ENCODE data around the gene GPBP1L1.
"Not testable (repeated sequence)": the region's sequence is repeated elsewhere in the genome, so short reads cannot be mapped to it uniquely, and the experiment has no call there.

Gene GPBP1L1

DNA sequence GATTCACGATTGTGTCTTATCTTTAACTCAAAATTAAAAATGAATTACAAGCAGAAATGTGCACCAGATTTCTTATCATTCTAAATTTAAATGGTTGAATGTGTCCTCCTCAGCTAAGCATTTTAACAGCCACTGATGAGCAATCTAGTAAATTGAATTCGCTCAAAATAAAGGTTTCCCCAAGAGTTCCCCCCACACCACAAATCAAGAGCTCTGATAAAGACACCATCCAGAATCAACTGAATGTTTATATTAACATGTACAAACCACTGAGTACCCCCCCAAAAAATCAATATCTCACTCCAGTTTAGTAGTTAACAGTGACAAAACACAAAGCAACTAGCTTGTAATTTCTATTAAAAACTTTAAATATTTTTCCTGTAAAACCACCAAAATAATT, 1.9 kb downstream of the GPBP1L1 start:
- DNase-seq (ENCODE audit: extremely low read depth in 1 of 2, low read depth in 1 of 2) = no peak

DNA sequence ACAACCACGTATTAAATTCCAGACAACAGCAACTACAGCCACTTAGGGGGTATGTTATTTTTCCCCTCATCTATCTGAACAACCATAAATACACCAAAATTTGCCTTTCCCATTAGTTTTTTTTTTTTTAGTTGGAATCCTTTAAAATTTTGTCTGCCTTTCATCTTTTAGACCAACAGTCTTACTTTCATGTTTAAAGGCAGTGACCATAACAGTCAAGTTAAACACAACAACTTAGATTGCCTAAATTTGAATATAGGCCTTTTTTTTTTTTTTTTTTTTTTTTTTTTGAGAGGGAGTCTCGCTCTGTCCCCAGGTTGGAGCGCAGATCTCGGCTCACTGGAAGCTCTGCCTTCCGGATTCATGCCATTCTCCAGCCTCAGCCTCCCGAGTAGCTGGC, 3.4 kb downstream of the GPBP1L1 start:
- DNase-seq (ENCODE audit: extremely low read depth in 1 of 2, low read depth in 1 of 2) = no peak

DNA sequence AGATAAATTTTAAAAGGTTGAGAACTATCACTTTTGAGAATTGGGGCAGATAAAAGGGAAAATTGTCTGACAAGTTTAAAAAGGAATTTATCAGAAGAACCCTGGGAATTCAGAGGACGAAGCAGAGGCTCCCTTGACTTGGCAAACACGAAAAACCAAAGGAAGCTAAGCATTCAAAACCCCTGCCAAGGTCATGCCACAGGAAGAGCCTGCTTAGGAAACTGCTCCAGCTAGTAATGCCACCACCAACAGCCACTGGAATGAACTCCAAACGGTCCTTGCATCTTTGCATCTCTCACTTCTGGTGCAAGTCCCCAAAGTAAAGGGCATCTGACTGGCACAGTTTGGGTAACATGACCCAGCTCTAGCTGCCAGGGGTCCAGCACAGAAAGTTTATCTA, 7.2 kb downstream of the GPBP1L1 start:
- no peak for DNase-seq (ENCODE audit: extremely low read depth in 1 of 2, low read depth in 1 of 2)

DNA sequence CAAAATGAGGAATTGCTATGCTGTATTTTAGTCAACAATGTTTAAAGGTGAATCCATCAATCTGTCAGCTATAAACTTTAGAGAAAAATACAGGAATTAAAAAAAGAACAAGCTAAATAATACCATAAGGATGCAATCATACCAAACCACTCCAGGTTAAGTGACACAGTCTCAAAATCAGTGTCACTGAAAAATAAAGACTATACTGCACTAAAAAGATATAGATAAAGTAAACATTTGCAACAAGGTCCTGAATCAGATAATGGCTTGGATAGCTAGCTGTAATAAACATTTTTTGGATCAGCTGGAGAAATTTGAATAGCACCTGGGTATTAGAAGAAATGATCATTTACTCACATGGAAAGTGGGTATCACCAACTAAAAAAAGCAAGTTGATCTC, 7.8 kb downstream of the GPBP1L1 start:
- DNase-seq (ENCODE audit: extremely low read depth in 1 of 2, low read depth in 1 of 2) = no peak

DNA sequence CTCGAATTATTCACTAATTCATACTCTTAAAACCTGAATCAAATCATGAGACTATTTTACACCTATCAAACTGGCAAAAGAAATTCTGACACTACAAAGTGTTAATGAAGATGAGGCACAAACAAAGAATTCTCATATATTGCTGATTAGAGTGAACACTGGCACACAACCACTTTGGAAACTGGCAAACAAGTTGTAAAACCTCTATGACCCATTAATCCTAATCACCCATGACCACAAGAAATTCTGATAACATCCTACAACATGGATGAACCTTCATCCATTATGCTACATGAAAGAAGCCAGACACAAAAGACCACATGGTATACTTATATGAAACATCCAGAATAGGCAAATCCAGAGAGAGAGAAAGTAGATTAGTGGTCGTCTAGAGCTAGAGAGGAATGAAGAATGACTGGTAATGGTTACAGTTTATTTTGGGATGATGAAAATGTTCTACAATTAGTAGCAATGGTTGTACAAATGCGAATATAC, 8.5 kb downstream of the GPBP1L1 start:
- DNase-seq (ENCODE audit: extremely low read depth in 1 of 2, low read depth in 1 of 2) = no peak

DNA sequence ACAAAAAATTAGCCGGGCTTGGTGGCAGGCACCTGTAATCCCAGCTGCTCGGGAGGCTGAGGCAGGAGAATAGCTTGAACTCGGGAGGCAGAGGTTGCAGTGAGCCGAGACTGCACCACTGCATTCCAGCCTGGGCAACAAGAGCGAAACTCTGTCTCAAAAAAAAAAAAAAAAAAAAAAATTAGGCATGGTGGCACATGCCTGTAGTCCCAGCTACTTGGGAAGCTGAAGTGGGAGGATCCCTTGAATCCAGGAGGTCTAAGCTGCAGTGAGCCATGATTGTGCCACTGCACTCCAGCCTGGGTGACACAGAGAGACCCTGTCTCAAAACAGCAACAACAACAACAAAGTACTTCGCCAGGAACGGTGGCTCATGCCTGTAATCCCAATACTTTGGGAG, 9.8 kb downstream of the GPBP1L1 start:
- DNase-seq (ENCODE audit: extremely low read depth in 1 of 2, low read depth in 1 of 2) = not testable (repeated sequence)

DNA sequence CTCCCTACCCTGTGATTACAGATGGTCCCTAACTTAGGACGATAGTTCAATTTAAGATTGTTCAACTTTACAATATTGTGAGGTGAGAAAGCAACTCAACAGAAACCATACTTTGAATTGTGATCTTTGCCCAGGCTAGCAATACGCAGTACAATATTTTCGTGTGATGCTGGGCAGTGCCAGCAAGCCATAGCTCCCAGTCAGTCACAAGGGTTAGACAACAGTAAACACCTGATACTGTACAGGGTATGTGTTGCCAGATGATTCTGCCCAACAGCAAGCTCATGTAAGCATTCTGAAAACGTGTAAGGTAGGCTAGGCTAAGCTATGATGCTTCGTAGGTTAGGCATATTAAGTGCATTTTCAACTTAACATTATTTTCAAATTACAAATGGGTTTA, 11.9 kb downstream of the GPBP1L1 start:
- DNase-seq (ENCODE audit: extremely low read depth in 1 of 2, low read depth in 1 of 2) = no peak

DNA sequence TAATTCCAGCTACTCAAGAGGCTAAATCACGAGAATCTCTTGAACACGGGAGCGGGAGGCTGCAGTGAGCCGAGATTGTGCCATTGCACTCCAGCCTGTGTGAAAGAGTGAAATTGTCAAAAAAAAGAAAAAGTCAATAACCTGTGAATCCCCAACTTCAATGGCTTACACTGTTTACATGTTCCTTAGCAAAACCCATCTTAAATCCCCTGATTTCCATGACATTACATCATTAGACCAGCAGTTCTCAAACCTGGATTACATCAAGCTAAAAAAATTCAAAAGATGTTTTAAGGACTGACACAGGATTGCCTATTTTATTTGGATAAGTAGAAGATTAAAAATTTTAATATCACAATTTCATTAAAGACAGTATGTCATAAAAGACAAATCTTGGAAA, 12.4 kb downstream of the GPBP1L1 start:
- DNase-seq (ENCODE audit: extremely low read depth in 1 of 2, low read depth in 1 of 2) = no peak

DNA sequence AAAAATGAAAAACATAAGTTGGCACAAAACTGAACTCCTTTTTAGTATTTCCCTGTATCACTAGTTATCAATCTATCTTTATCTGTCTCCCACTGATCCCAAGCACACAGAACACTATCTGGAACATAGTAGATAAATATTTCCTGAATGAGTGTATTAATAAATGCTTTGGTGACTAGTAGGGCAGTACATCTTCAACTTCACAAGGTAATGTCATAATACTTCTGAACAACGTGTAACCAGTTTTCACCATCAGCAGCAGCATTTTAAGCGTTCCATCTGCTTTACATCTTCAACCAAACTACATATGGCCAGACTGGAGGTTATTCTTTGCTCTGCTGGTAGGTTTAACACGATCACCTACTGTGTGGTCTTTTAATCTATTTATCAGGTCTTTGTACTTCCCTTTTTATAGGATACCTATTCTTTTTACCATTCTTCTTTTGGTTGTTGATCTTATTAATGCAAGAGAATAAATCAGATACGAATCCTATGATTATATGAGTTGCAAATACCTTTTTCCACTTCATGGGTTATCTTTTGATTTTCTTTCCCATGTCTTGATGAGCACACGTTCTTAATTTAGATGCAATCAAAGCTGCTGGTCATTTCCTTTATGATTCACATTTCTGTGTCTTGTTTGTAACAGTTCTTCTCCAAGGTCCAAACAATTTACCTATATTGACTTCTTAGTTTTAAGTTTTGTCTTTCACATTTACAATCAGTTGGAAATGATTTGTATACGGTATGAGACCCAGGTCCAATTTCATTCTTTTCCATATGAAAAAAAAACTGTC, 16.3 kb downstream of the GPBP1L1 start:
- no peak for DNase-seq (ENCODE audit: extremely low read depth in 1 of 2, low read depth in 1 of 2)

DNA sequence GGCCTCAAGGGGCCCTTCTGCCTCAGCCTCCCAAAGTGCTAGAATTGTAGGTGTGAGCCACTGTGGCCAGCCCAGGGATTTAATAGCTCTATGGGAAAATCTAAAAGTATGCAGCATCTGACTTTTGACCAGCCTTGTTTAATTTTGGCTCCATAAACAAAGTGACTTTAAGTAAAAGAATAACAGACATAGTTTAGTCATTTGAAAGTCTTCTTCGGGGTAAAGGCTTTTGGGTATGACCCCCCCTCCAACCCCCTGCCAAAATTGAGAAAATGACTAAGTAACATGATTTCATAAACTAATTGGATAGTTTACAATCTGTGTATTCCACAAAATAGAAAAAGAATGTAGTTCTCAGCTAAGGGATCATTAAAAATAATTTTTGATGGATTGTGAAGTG, 17.0 kb downstream of the GPBP1L1 start:
- no peak for DNase-seq (ENCODE audit: extremely low read depth in 1 of 2, low read depth in 1 of 2)

DNA sequence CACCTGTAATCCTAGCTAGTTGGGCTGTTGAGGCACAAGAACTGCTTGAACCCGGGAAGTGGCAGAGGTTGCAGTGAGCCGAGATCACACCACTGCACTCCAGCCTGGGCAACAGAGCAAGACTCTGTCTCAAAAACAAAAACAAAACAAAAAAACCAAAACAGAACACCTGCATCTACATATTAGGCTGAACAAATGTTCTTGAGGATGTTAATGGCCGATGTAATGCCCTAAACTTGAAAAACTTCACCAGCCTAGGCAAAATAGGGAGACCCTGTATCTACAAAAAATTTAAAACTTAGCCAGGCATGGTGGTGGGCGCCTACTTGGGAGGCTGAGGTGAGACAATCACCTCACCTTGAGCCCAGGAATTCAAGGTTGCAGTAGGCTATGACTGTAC, 17.8 kb downstream of the GPBP1L1 start:
- no peak for DNase-seq (ENCODE audit: extremely low read depth in 1 of 2, low read depth in 1 of 2)

DNA sequence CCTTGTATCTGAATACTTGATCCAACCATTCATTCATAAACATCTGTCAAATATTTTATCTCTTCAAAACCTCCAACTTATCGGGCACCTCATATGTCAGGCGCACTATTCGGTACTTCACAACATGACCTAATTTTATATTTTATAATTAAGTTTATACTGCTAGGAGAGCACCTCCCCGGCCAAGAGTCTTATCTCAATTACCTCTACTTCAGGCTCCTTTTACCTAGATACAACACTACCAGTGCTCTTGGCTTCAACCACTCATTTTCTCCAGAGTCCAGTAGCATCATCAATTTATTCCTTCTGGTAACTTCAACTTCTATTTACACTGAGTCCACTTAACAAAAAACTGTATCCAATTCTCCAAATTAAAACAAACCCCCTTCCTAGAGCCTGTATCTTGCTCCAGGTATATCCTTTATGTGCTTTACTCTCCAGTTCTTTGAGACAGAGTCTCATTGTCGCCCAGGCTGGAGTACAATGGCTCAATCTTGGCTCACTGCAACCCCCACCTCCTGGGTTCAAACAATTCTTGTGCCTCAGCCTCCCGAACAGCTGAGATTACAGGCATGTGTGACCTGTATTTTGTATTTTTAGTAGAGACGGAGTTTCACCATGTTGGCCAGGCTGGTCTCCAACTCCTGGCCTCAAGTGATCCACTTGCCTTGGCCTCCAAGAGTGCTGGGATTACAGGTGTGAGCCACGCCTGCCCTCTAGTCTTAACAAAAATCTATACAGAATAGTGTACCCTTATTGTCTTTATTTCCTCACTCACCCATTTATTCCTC, 18.8 kb downstream of the GPBP1L1 start:
- no peak for DNase-seq (ENCODE audit: extremely low read depth in 1 of 2, low read depth in 1 of 2)

DNA sequence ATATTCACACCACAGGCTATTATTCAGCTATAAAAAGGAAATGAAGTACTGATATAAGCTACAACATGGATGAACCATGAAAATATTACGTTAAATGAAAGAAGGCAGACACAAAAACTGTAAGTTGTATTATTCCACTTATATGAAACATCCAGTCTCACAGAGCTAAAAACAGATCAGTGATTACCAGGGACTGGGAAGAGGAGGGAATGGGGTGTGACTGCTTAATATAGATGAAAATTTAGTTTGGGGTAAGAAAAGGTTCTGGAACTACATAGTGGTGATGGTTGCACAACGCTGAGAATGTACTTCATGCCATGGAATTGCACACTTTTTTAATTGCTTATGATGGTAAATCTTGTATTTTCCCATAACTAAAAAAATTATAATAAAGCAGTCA, 19.5 kb downstream of the GPBP1L1 start:
- DNase-seq (ENCODE audit: extremely low read depth in 1 of 2, low read depth in 1 of 2) = no peak

DNA sequence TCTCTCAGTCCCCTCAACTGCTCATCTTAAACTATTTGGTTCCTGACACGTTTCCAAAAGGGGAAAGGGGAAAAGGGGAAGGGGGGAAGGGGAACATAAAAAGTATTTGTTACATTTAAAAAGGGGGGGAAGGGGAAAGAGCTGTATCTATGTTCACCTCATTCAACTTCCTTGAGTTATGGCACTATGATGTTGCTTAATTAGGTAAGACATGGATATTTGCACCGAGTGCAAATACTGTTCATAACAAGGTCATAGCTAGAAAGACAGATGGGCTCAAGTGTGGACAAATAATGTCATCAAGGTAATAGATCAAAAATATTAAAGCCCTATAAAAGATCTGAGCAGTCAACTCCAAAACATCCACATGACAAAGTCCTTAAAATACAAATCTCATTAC, 26.0 kb downstream of the GPBP1L1 start:
- DNase-seq (ENCODE audit: extremely low read depth in 1 of 2, low read depth in 1 of 2) = no peak

DNA sequence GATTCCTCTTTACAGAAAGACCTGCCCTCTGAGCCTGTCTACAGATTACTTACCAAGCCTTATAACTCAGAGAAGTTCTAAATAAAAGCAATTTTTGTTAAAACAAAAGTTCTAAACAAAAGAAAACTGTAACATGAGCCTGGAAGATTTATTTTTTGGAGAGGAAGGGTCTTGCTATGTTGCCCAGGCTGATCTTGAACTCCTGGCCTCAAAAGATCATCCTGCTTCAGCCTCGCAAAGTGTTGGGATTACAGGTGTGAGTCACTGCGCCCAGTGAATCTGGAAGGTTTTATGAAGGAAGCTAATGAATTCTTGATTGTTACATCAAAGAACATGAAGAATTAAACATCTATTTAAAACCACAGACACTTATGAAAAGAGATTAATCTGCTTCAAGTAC, 27.1 kb downstream of the GPBP1L1 start:
- no peak for DNase-seq (ENCODE audit: extremely low read depth in 1 of 2, low read depth in 1 of 2)

DNA sequence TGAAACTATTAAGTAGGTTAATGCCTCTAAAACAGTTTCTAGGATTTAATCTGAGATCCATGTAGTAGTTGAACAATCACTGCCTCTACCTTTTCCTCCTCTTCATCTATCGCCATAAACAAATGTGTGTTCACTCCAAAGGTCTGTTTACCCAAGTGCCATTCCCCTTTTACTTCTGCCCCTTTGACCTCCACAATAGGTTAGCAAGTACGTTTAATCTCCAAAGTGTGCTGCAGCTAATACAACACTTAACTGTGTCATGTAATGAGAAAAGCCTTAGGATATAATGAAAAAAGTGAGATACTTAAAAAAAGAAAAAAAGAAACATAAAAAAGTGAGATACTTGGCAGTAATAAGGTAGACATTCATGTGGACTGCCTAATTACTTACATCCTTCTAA, 28.2 kb downstream of the GPBP1L1 start:
- no peak for DNase-seq (ENCODE audit: extremely low read depth in 1 of 2, low read depth in 1 of 2)

DNA sequence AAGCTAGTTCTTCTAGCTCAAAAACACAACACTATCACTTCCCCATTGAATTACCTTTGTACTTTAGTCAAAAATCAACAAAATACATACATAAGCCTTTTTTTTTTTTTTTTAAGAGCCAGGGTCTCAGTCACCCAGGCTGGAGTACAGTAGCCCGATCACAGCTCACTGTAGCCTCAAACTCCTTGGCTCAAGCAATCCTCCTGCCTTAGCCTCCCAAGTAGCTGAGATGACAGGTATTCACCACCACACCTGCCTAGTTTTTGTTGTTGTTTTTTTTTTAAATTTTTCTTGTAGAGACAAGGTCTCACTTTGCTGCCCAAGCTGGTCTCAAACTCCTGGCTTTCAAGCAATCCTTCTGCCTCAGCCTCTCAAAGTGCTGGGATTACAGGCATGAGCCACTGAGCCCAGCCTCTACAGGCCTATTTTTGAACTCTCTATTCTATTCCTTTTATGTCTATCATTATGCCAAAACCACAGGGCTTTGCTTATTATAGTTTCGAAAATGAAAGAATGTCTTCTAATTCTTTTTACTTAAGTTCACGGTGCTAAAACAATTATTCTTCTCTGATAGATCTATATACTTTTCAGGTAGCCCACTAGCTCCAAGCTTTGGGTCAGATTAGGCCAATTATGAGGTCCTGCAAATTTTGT, 29.6 kb downstream of the GPBP1L1 start:
- no peak for DNase-seq (ENCODE audit: extremely low read depth in 1 of 2, low read depth in 1 of 2)

DNA sequence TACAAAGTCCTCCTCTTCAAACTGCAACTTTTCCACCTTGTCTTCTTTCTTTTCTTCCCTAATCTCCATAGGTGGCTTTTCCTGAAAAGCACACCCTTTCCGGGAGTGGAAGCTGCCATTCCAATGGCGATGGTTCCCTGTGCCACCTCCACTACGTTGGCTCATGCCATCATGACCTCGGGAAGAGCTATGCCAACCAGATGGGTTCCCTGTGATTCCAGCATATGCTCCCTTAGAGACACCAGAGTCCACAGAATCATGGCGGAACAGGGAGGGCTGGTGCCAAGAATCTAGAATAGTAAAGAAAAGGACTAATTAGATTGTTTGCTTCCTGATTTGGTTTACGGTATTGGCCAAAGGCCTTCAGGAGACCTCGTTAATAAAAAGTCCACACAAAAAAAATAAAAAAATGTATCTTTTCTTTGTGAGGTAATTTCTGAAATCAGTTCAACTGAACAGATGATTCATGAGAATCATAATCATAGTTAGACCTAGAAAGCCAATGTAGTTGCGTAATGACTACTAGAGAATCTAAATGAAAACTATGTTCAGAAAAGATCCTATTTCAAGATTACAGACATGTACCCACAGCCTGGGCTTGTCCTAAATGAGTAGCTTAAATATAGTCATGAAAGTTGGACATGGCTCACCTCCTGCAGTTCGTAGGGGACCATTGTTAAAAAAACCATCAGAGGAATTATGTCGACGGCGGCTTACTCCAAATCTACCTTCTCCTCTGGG, 31.6 kb downstream of the GPBP1L1 start:
- DNase-seq (ENCODE audit: extremely low read depth in 1 of 2, low read depth in 1 of 2) = no peak

DNA sequence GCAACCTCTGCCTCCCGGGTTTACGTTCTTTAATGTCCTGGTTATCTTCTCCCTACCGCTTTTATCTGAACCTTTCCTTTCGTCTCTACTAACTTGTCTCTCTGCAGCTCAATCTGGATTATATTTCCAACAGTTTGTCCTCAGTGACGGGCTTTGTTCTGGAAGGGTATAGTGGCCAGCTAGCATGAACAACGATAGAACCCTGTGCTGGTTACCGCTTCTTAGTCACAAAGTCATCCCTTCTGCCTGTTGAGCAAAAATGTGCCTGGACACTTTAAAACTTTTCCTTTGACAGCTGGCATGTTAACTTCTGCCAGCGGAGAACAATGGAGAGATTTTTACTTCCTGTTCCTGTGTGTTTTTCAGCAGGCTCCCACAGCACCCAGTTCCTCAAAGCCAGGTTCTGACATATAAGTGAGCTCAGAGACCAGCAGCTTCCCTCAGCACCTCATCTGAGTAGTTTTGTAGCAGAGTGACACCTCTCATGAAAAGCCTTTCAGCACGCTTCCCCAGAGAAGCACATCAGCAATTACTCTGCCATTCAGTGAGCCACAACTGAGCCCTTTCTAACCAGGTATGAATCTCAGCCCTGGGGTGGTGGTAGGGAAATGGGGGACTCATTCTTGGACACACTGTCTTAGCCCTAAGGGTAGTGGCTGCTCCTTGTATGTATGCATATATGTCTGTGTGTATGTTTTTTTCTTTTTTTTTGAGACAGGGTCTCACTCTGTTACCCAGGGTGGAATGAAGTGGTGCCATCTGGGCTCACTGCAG, 38.9 kb downstream of the GPBP1L1 start:
- no peak for DNase-seq (ENCODE audit: extremely low read depth in 1 of 2, low read depth in 1 of 2)

DNA sequence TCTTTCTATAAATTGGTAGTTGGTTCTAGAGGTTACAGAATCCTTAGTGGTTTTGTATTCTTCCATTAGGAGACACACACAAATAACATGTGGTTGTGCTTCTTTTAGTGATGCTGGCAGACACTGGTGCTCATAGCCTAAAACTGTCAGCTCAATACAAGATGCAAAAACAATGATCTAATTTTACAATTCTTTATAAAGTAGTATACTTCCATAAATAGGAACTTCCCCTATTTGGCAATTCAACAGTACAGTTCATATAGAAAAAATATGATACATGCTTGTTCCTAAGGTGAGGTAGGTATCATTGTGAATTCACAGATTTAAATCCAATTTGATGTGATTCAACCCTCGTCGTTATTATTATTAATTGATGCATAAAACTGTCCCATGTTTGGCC, 41.7 kb downstream of the GPBP1L1 start:
- DNase-seq (ENCODE audit: extremely low read depth in 1 of 2, low read depth in 1 of 2) = no peak
